A549 (cell line): Measurements from ENCODE around the gene PDSS2. TPM values are rescaled to one million over a fixed set of nuclear protein-coding genes. Genes with fewer than 3 reads are reported as not detected.

Experiments
- ATAC-seq, 2 experiments: fragments of 200-7000 bp in 1 of 2; fragments of >200 bp in 1 of 2; cut with Nextera tagmentation in 1 of 2; cut with Tn5 transposase in 1 of 2; 3 replicates each; pipeline versions ENCODE4 v1.8.0 to v1.9.1; 2018 to 2020; ENCODE audit warnings: mild to moderate bottlenecking in 1 of 2, moderate library complexity in 1 of 2
- CTCF ChIA-PET: fragments of 300-600 bp; sonication (Branson Sonifier 250); formaldehyde crosslinking; extraction: SDS; loops from one replicate; lab custom pipeline; 2021; ENCODE audit warnings: antibody characterized with exemption, inconsistent platforms; lab: Yijun Ruan, JAX
- POLR2A ChIA-PET: fragments of 350-600 bp; formaldehyde crosslinking; extraction: SDS; loops from one replicate; lab custom pipeline; 2021; ENCODE audit warnings: antibody characterized with exemption, inconsistent platforms; lab: Yijun Ruan, JAX
- DNase-seq, 2 experiments: peaks; one replicate each; pipeline versions ENCODE4 v3.0.0 to v3.0.0-alpha.2; 2011 to 2016; ENCODE audit warnings: low read depth in 1 of 2, low spot score in 1 of 2
- FAIRE-seq: peaks from 2 replicates; lab custom pipeline; 2011; peaks lifted over from hg19 to GRCh38; lab: Jason Lieb, UNC
- H3K27ac ChIP-seq, 2 experiments: fragments of >200 bp; sonication (Bioruptor Twin); formaldehyde crosslinking; 3 replicates each; pipeline ENCODE4 v1.5.1; 2016 to 2017
- H3K4me1 ChIP-seq: fragments of >200 bp; sonication (Bioruptor Twin); formaldehyde crosslinking; 3 replicates; pipeline ENCODE4 v1.6.1; 2016
- H3K4me2 ChIP-seq: fragments of >200 bp; sonication (Bioruptor Twin); formaldehyde crosslinking; 3 replicates; pipeline ENCODE4 v1.6.1; 2016
- H3K4me3 ChIP-seq: fragments of >200 bp; sonication (Bioruptor Twin); formaldehyde crosslinking; 3 replicates; pipeline ENCODE4 v1.5.1; 2016
- H3K9me3 ChIP-seq: fragments of >200 bp; sonication (Bioruptor Twin); formaldehyde crosslinking; 3 replicates; pipeline ENCODE4 v1.6.1; 2016
- ATOH8 ChIP-seq: fragments of 250-450 bp; sonication (Bioruptor Pico); IDR thresholded peaks from 2 replicates; pipeline ENCODE4 v1.5.0; 2020; ENCODE audit warnings: low read depth, mild to moderate bottlenecking, moderate library complexity
- CHD2 ChIP-seq: fragments of 150-350 bp; IDR thresholded peaks from 2 replicates; pipeline ENCODE4 v1.6.1; 2014; ENCODE audit warnings: low read length; ENCODE audit not compliant: partially characterized antibody
- E2F6 ChIP-seq: IDR thresholded peaks from 2 replicates; pipeline ENCODE4 v1.6.1; 2012; ENCODE audit warnings: low read depth, borderline replicate concordance
- MAX ChIP-seq: IDR thresholded peaks from 2 replicates; pipeline ENCODE4 v1.6.1; 2012
- PHF8 ChIP-seq: fragments of 200-600 bp; sonication (generic); IDR thresholded peaks from 2 replicates; pipeline ENCODE4 v1.6.1; 2016; ENCODE audit warnings: low read depth, mild to moderate bottlenecking, antibody characterized with exemption, moderate library complexity, borderline replicate concordance
- POLR2A ChIP-seq: IDR thresholded peaks from 2 replicates; pipeline ENCODE4 v1.6.1; 2012; ENCODE audit warnings: mild to moderate bottlenecking, low read length
- RARB ChIP-seq: fragments of 250-450 bp; sonication (Bioruptor Pico); IDR thresholded peaks from 2 replicates; pipeline ENCODE4 v1.8.0; 2021; ENCODE audit warnings: mild to moderate bottlenecking, moderate library complexity
- REST ChIP-seq: fragments of 200-600 bp; sonication (generic); IDR thresholded peaks from 2 replicates; pipeline ENCODE4 v1.6.1; 2016; ENCODE audit warnings: antibody characterized with exemption, mild to moderate bottlenecking, moderate library complexity
- ZNF302 ChIP-seq: fragments of 250-450 bp; sonication (Bioruptor Pico); IDR thresholded peaks from 2 replicates; pipeline ENCODE4 v1.9.0; 2021; ENCODE audit warnings: inconsistent platforms, mild to moderate bottlenecking, moderate library complexity
- WGBS: methylation state at CpG from one replicate; pipeline ENCODE4 v1.1.6; 2017; ENCODE audit errors: missing lambda C conversion rate; 5-methylcytosine and 5-hydroxymethylcytosine counted together
- polyA plus RNA-seq, 4 experiments: library from polyadenylated mRNA; depleted of rRNA in 3 of 4; stranded (reverse); fragments of >200 nt; fragmentation: RNase III in 1 of 4; extraction: RNeasy Plus Mini Kit Qiagen cat#74134 plus additional on column Dnase treatment in 1 of 4; gene quantifications; 2 replicates in 3 of 4; 3 replicates in 1 of 4; pipeline ENCODE4 v1.2.3, GENCODE V29; 2011 to 2017

The PDSS2 gene
- polyA plus RNA-seq, 2 of the 4 experiments (the other 2 are of a cell fraction): 7.2 to 17.3 TPM

GRCh38 chr6:107116328-107116892 lies 343.0 kb downstream of the PDSS2 start:
- DNase-seq: peak in 1 of 2 experiments; percentile 18
- peak in 1 of 2 experiments; percentile 66; a peak in 3 of 6 replicates for ATAC-seq
- no peaks in the 10 kb centered on the region for H3K9me3 ChIP-seq
- 59% methylated on average over 15 of the region's 15 CpGs for WGBS
- POLR2A ChIA-PET: interaction anchor here (1.1 to 1.2 kb wide), 2 partner anchors 343 to 840 kb away, joined by 3 to 5 read pairs; partner anchors contain the start of gene PDSS2
- CTCF ChIA-PET: interaction anchor here (1.0 kb wide), 3 partner anchors 10 to 342 kb away, joined by 3 to 7 read pairs (median 3); no protein-coding TSS in a partner anchor
- peak overlapping the region; percentile 97 for H3K4me3 ChIP-seq
- TF ChIP-seq MAX: peak; percentile 17; the same call in 1 of the 2 replicates
- TF ChIP-seq CHD2: no peak
- TF ChIP-seq E2F6: 0 out of 2 replicates have a peak, but pooled peaks have one; percentile 5
- peaks cover 10% of the 10 kb centered on the region for H3K4me1 ChIP-seq
- H3K27ac ChIP-seq: peak overlapping the region; percentile 97 to 100
- FAIRE-seq: no peak
- peak overlapping the region; percentile 81 for H3K4me2 ChIP-seq

GRCh38 chr6:107115695-107116327 lies 343.6 kb downstream of the PDSS2 start:
- peak; percentile 71 to 87 for ATAC-seq
- FAIRE-seq: no peak
- no peaks in the 10 kb centered on the region for H3K9me3 ChIP-seq
- TF ChIP-seq PHF8 (peak; percentile 67; the same call in 1 of the 2 replicates), ATOH8 (no peak), REST (peak; percentile 32; the same call in 1 of the 2 replicates), ZNF302 (CRISPR knock-in tag) (no peak), RARB (CRISPR knock-in tag) (no peak), E2F6 (peak; percentile 36; the same call in 1 of the 2 replicates), MAX (peak; percentile 25; the same call in 1 of the 2 replicates), POLR2A (peak; percentile 23)
- peaks cover 10% of the 10 kb centered on the region for H3K4me1 ChIP-seq
- peak overlapping the region; percentile 81 for H3K4me2 ChIP-seq
- peak overlapping the region; percentile 97 to 100 for H3K27ac ChIP-seq
- 3% methylated on average over 6 of the region's 45 CpGs for WGBS
- POLR2A ChIA-PET: interaction anchor here (1.1 to 1.2 kb wide), 2 partner anchors 343 to 841 kb away, joined by 3 to 5 read pairs; partner anchors contain the start of gene PDSS2
- peak overlapping the region; percentile 97 for H3K4me3 ChIP-seq
- CTCF ChIA-PET: interaction anchor here (0.9 to 1.0 kb wide), 4 partner anchors 8 to 343 kb away, joined by 3 to 7 read pairs (median 3); no protein-coding TSS in a partner anchor
- DNase-seq: peak; percentile 35 to 61
